NCI-H82 treated with DMSO at 0.1 percent for 48 hours (cell line): Measurements from ENCODE around the gene POU2F1.
"Not testable (repeated sequence)": the region's sequence is repeated elsewhere in the genome, so short reads cannot be mapped to it uniquely, and the experiment has no call there.

Experiments used
- DNase-seq: peaks from one replicate; lab custom pipeline; 2025; ENCODE audit not compliant: unreplicated experiment; lab: John Stamatoyannopoulos, UW

Gene POU2F1

GRCh38 chr1:167205306-167206050 lies 15.2 kb upstream of the POU2F1 start:
- not testable (repeated sequence) for DNase-seq

GRCh38 chr1:167206166-167206835 lies 14.4 kb upstream of the POU2F1 start:
- no peak for DNase-seq

- DNase-seq, result no peak
Observed at GRCh38 chr1:167207940-167208623, 12.6 kb upstream of the POU2F1 start.

- no peak for DNase-seq
Observed at GRCh38 chr1:167208624-167208976, 12.1 kb upstream of the POU2F1 start.

- no peak for DNase-seq
Observed at GRCh38 chr1:167209044-167209443, 11.6 kb upstream of the POU2F1 start.

GRCh38 chr1:167210966-167211674 lies 9.6 kb upstream of the POU2F1 start:
- no peak for DNase-seq

- DNase-seq, result no peak
Observed at GRCh38 chr1:167212025-167212424, 8.7 kb upstream of the POU2F1 start.

- no peak for DNase-seq
Observed at GRCh38 chr1:167216809-167217208, 3.9 kb upstream of the POU2F1 start.

- peak; percentile 94 for DNase-seq
Observed at GRCh38 chr1:167219194-167219593, 1.5 kb upstream of the POU2F1 start.

- DNase-seq, result peak; percentile 100
Observed at GRCh38 chr1:167219646-167220536, 795 bp upstream of the POU2F1 start.

- DNase-seq, result no peak
Observed at GRCh38 chr1:167221126-167221737, 546 bp downstream of the POU2F1 start.

GRCh38 chr1:167221738-167222610 lies 1.3 kb downstream of the POU2F1 start:
- DNase-seq, result peak; percentile 84

GRCh38 chr1:167223144-167224103 lies 2.7 kb downstream of the POU2F1 start:
- no peak for DNase-seq

GRCh38 chr1:167224734-167225235 lies 4.1 kb downstream of the POU2F1 start:
- DNase-seq, result not testable (repeated sequence)

- DNase-seq, result no peak
Observed at GRCh38 chr1:167225920-167226319, 5.2 kb downstream of the POU2F1 start.

- DNase-seq, result no peak
Observed at GRCh38 chr1:167227934-167228378, 7.3 kb downstream of the POU2F1 start.

GRCh38 chr1:167229719-167230385 lies 9.2 kb downstream of the POU2F1 start:
- no peak for DNase-seq
